NCI-H1930 (cell line): ENCODE results near the gene INPP5A.
"Not testable (repeated sequence)": the region's sequence is repeated elsewhere in the genome, so short reads cannot be mapped to it uniquely, and the experiment has no call there.

Source experiments
- DNase-seq, 2 experiments: peaks; one replicate each; lab custom pipeline; 2025; lab: John Stamatoyannopoulos, UW

INPP5A gene

DNA sequence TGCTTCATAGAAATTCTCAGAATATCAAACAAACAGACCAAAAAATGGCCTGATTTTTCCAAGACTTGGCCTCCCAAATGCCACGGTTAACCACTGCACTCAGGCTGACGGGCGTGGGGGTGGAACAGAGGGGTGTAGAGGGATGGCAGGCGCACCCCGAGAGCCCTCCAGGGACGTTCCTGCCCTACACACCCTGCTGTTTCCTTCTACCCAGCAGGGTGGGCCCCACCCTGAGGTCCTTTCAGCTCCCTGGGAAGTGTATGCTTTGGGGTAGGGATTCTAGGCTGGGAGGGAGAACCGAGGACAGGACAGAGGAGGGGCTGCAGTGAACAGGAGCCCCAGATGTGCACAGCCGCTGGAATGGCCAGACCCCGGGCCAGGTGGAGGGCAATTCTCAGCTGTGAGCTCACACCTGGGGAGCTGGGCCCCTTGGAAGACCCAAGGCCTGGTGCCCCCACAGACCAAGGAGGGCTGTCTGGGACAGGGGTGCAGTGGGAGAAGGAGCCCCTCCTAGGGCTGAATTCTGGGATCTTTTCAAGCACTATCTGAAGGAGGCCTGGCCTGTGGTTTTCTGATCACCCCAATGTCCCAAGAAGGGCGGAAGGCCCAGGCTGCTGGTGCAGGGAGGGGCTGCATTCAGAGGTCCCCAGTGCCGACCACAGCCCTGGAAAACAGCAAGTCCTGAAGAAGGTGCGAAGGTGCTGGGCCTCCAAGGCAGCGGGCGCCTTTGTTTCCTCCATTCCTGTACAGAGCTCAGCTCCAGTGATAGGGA is 32.9 kb upstream of the INPP5A start:
- DNase-seq, result no peak

DNA sequence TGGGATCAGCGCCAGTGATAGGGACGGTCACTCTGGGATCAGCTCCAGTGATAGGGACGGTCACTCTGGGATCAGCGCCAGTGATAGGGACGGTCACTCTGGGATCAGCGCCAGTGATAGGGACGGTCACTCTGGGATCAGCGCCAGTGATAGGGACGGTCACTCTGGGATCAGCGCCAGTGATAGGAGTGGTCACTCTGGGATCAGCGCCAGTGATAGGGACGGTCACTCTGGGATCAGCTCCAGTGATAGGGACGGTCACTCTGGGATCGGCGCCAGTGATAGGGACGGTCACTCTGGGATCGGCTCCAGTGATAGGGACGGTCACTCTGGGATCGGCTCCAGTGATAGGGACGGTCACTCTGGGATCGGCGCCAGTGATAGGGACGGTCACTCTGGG is 32.0 kb upstream of the INPP5A start:
- DNase-seq, result not testable (repeated sequence)

- DNase-seq, result no peak
These were observed 30.7 kb upstream of the INPP5A start for GRCh38 chr10:132506711-132507408.

DNA sequence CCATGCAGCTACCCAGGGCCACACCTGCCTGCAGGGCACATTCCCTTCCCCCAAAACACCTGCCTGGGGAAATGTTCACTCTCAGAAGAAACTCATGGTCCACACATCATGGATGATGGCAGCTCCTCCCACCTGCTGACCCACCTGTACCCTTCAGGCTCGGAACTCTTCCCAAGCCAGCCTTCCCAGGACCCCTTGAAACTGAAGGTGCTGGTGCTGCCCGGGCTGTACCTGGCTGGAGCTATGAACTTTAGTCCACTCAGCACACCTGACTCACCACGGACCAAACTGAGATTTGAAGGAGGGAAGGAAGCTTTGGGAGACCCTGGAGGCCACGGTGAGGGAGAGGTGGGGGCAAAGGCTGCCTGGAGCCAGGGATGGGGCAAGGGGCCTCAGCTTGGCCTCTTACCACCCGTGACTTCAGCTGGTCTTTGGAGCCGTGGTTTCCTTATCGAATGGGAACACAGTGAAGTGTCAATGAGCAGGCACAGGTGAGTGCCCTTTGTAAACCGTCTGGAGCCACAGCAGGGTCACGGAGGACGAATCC is 30.1 kb upstream of the INPP5A start:
- DNase-seq, result no peak

- DNase-seq, result no peak
These were observed 29.6 kb upstream of the INPP5A start for GRCh38 chr10:132507956-132508490.

DNA sequence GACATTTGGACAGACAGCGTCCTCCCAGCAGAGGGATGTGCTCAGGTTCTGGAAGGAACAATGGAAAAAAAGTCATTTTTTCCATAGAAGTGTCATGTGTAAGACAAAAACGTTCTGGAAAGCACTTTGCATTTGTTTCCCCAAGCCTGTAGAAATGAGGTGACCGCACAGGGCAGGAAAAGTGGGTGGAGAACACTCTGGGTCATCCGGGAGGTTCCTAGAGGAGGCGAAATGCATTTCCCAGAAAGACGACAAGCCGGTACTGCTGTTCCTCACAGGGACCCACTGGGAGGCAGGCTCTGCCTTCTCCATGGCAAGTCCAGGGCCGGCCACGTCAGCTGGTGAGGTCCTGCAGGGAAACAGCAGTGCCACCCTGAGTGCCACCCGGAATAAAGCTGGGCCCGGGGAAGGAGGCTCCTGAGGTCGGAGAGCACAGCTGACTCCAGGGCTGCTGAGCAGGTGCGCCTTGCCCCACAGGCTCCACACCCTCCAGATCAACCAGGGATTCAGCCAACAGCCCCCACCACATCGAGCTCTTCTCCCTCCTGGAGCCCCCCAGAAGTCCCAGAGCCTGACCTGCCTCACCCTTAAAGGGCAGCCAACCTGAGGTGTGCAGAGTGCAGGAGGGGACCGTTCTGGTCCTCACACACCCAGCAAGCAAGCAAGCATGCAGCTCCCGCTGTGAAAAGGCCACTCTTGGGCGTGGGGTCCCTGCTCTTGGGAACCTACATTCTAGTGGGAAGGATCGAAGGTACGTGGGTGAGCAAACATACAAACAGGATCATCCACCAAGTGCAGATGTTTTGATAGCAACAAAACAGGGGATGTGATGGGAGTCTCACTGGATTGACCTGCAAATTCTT is 28.8 kb upstream of the INPP5A start:
- no peak for DNase-seq

DNA sequence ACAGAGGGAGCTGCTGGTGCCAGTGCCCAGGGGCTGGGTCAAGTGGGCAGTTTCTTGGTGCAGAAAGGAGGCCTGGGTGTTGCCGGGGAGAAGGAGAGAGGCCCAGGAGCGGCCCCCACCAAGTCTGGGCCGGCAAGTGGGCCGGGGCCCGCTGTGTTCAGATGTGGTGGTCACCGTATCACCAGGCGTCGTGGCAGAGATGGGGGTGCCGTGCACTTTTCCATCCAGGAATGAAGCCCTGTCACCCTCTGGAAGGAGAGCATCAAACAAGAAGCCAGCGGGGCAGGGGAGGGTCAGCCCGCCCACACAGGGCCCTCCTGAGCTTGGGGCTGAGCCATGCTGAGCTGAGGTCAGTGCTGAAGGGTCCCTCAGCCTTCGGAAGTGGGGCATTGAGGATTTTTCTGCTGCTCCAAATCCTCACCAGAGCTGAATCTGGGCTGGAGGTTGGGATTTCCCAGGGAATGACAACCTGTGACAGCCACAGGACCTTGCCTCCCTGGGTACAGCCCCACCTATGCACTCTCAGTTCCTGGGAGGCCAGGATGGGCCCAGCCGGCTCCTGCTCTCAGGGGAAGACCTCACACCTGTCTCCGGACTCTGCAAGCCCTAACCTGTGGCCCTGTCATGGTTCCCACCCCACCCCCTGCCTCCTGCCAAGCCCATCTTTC is 27.9 kb upstream of the INPP5A start:
- no peak for DNase-seq

DNA sequence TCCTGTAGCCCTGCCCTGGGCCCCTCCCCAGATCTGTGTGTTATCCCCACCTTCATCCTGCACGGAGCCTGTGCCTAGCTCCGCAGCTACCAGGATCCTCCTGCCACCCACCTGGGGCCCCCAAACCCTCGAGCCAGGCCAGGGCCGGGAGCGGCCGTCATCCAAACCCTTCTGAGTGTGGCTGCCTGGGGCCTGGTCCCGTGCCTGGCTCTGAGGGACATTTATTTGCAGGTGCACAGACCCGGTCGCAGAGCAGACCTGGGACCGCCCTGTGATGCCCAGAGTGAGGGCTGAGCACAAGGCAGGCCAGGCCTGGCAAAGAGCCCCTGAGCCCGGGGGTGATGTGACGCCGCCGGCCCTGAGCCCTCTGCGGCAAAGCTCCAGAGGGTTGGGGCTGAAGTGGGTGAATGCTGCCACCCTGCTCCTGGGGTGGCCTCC is 27.4 kb upstream of the INPP5A start:
- no peak for DNase-seq

- DNase-seq, result no peak
These were observed 26.2 kb upstream of the INPP5A start for GRCh38 chr10:132511121-132512051.

- DNase-seq, result no peak
These were observed 25.5 kb upstream of the INPP5A start for GRCh38 chr10:132512052-132512442.

- no peak for DNase-seq
These were observed 24.8 kb upstream of the INPP5A start for GRCh38 chr10:132512693-132513345.

DNA sequence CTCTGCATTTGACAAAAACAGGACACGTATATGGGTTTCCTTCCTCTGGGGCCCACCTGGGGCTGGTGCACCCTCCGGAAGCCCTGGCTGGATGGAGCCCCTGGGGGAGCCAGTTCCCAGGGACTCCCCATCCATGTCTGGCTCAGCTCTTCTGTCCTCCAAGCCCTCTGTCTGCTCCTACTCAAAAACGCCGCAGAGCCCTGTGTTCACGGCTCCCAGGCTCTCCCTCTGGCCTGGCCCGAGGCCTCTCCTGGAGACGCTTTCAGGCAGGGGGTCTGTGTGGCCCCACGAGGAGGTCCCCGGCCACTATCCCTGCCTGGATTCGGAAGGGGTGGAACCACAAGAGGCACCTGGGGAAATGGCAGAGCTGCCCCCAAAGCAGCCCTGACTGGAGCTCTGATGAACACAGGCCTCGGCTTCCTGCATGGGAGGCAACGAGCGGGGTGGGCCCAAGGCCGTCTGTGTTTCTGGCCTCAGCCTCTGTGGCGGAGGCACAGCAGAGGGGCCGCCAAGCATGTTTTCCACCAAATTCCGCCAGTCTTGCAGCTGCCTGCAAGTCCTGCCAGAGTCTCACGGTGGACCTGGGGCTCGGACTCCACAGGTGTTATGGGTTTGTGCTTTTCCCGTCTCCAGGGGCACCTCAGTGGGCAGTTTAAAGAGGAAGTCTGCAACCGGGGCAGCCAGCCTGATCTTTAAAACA is 22.6 kb upstream of the INPP5A start:
- no peak for DNase-seq

DNA sequence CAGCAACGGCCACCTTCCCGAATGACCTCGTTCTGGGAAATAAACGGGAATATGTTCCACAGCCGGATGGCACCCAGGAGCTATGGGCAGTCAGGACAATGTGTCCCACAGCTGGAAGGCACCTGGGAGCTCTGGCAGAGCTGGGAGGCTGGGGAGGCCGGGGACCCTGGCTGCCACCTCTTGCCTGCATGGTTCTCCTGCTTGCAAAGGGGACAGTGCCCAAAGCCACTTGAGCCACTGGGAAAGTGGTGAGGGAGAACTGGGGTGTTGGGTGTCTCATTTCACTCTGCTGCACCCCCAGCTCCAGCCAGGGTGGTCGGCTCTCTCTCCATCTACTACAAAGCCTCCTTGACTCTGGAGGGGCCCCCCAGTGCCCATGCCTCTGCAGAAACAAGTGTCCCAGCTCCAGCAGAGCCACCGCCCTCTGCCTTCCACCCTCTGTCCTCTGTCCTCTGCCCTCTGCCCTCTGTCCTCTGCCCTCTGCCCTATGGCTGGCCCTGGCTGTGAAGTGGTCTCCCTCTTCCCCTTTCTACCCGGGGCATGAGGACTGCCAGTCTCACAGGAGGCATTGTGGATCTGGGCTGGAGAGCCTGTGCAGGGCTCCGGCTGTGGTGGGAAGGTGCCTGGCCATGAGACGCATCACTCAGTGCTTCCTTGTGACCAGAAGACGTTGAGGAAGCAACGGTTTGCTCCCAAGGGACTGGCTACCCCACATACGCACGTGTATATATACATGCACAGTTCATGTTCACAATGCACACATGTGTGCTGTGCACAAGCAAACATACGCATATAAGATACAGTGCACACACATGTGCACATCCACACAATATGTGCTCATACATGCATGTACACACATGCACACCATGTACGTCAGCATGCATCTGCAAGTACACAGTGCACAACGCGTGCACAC is 21.5 kb upstream of the INPP5A start:
- no peak for DNase-seq

DNA sequence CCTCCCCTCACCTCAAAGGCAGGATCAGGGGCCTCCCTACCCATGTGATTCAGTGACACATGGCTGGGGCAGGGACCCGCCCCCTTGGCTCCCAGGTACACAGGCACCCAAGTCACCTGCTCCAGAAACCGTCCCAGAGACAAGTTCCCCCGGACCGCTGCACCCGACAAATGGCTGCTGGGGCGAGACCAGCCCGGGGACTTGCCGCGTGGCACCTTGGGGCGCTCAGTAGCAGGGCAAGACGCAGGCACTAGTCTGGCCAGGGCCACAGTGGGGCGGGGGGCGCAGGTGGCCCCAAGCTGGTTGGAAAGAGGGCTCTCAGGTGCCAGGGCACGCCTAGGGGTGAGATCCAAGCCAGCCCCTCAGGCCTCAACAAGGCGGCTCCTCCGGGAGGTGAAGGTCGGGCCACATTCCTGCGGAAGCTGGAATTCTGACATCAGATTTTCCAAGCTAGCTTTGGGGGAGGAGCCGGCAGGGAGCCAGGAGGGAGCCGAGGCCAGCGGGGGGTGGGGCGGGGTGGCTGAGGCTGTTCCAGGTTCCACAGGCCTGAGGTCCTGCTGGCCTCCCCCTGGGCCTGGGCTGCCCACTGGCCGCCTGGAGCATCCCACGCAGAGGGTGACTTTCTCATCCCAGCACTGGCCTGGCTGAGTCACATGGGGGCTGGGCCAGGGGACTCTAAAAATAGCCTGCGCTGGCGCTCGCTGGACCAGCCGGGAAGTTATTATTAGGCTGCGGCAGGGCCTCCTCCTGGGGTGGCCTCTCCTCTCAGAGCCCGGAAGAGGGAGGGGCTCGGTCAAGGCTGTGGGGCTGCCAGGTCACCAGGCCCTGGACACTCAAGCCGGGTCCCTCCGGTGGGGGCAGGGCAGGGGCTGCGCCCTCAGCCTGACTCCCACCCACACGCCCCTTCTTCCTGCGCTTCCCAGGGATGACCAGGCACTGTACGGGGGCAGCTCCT is 20.5 kb upstream of the INPP5A start:
- no peak for DNase-seq

GRCh38 chr10:132517951-132518521 is 19.6 kb upstream of the INPP5A start:
- DNase-seq, result no peak

- no peak for DNase-seq
These were observed 18.8 kb upstream of the INPP5A start for GRCh38 chr10:132518572-132519381.
